HG02759 (cell line): ENCODE results near the gene ACIN1.
"Not testable (repeated sequence)": the region's sequence is repeated elsewhere in the genome, so short reads cannot be mapped to it uniquely, and the experiment has no call there.

Experiments
- ATAC-seq: cut with Tn5 transposase; IDR thresholded peaks from one replicate; pipeline ENCODE4 v1.9.1; 2021; ENCODE audit warnings: mild to moderate bottlenecking, moderate library complexity; ENCODE audit not compliant: unreplicated experiment

ACIN1 gene

DNA sequence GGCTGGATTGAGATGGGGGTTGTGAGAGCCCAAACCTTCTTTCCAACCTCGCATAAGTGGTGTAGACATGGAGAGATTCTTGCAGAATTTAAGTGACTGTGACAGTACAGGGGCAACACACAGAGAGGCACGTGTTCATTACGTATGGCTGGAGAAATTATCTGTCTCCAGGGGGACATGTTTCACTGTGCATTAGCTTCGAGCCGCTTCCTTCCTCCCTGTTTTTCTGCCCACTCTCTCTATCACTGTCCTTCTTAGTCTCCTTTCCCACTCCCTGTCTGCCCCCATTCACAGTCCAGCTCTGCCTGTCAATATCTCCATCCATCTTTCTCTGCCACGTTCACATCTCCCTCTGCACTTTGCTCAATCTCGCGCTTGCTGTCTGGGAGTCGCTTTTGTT lies 73.5 kb downstream of the ACIN1 start:
- ATAC-seq = no peak

DNA sequence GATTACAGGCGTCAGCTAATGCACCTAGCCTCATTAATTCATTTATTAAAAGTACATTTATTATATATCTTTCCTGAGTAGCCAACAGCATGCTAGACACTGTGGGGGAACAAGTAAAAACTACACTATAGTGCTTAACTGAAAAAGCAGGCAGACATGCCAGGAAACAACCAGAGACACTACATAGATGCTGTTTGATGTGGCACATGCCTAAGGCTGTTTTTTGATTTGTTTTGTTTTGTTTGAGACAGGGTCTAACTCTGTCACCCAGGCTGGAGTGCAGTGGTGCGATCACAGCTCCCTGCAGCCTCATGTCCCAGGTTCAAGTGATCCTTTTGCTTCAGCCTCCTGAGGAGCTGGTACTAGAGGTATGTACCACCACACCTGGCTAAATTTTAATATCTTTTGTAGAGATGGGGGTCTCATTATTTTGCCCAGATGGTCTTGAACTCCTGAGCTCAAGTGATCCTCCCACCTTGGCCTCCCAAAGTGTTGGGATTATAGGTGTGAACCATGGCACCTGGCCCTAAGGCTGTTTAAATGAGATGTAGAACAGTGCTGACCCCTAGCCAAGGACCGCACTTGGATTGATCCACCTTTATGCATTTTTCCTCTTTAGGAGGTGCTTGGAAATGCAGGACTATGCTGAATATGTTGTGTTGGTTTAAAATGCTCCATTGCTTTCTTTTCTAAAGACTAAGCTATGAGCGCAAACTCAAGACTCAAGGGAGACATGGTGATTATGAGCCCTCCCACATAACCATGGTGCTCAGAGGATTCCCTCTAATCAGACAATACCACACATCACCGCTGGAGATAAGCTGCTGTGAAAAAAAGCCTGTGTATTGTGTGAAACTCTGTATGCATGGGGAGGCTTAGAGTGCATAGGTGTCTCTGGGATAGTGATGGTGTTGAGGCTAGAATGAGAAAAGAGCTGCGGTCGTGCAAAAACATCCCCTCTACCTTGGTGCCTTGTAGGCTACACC lies 74.5 kb downstream of the ACIN1 start:
- ATAC-seq = no peak

DNA sequence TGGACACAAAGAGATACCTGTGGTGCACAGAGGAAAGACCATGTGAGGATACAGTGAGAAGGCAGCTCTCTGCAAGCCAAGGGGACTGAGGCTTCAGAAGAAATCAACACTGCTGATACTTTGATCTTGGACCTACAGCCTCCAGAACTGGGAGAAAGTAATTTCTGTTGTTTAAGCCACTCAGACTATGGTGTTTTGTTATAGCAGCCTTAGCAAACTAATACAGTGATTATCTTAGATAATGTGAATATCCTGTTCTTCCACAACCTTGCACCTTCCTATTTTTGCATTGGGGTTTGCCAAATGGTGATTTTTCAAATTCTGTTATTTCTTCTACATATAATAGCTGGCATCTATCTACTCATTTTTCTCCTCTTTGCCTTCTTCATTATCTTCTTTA lies 76.8 kb downstream of the ACIN1 start:
- ATAC-seq = no peak

DNA sequence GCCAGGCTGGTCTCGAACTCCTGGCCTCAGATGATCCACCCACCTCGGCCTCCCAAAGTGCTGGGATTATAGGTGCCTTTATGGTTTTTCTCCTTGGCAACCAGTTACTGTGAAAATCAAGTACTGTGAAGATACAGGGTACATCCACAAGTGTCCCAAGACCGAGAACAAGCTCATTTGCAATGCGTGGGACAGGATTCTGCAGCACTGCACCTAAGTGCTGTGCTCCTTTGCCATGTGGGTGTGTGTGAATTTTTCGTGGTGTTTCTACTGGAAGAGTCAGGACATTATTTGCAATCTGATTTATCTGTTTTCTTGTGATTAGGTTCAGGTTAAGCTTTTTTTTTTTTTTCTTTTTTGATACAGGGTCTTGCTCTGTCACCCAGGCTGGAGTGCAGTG lies 77.8 kb downstream of the ACIN1 start:
- ATAC-seq = no peak

DNA sequence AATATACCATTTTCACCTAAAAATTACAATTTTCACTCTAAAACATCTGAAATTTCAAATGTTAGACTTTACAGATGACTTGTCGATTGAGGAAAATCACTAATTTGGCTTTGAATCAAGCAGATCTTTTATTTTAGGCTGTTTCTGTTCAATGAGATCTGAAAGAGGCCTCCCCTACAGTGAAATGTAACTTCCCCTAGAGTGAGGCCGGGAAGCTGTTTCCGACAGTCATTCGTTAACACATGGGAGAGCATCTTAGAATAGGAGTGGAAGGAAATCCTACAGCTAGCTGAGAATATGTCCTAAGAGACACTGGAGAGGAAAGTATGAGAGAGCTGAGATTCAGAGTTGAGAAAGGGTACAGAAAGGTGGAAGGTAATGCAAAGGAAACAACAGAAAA lies 79.3 kb downstream of the ACIN1 start:
- no peak for ATAC-seq

DNA sequence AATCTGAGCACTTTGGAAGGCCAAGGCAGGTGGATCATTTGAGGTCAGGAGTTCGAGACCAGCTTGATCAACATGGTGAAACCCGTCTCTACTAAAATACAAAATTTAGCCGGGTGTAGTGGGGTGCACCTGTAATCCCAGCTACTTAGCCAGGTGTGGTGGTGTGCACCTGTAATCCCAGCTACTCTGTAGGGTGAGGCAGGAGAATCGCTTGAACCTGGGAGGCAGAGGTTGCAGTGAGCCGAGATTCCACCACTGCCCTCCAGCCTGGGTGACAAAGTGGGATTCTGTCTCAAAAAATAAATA lies 81.2 kb downstream of the ACIN1 start:
- not testable (repeated sequence) for ATAC-seq

DNA sequence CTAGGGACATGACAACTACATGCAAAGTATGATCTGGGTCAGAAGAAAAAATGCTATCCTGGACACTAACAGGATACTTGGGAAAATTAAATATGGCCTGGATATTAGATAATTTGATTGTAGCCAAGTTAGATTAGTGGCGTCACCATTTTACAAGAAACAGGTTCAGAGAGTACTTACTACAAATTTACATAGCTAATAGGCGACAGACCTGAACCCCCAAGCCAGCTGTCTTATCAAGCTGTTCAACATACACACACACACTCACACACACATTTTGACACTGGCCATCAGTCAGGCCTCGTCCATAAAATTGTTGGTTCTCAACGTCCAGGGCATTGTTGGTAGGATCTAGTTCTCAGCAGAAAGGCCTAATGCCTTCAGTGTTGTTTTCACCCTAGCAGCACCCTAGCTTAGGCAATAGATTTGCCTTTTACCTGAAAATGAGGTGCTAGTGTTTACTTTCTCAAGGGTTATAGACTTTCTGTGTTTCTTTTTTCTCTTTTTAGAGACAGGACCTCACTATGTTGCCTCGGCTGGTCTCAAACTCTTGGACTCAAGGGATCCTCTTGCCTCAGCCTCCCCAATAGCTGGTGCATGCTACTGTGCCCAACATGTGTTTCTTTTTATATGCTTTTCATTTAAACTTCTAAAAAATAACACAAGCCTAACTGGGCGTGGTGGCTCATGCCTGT lies 81.7 kb downstream of the ACIN1 start:
- ATAC-seq = no peak

DNA sequence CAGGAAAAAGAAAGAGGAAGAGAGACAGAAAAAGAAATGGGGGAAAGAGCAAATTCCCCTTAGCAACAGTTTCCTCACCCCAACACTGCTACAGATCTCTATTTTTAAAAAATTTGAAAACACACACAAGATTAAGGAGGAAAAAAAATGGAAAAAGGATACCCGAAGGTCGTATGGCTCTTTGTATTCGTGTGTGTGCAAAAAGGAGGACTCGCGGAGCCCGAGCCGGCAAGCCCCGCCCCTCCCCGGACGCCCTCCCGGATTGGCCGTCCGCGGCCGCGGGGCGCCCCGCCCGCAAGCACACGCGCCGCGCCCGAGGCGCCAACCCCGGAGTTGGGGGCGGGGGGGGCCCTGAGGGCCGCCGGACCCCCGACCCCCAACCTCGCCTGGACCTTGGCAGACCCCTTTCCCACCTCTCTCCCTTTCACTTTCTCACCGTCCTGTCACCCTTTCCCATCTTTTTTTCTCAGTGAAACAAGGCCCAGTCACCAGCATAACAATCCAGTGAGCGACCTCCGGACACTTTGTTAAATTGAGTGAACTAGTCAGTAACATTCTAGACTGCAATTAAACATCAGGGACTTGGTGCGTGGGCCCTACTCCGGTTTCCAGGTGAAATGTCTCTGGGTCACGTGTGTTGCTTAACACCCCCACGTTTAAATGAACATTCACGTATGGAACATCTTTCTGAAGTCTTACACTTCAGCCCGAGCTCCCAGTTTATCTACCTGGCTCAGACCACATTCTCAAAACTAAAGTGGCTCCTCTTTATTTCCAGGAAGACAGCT lies 84.8 kb downstream of the ACIN1 start, which contains the start of gene C14orf93:
Gene C14orf93, minus strand, starts transcription at position 205 of the 788 bp plus-strand sequence. CDS start 11,120 bp downstream, outside the sequence.
- ATAC-seq = peak; percentile 41

DNA sequence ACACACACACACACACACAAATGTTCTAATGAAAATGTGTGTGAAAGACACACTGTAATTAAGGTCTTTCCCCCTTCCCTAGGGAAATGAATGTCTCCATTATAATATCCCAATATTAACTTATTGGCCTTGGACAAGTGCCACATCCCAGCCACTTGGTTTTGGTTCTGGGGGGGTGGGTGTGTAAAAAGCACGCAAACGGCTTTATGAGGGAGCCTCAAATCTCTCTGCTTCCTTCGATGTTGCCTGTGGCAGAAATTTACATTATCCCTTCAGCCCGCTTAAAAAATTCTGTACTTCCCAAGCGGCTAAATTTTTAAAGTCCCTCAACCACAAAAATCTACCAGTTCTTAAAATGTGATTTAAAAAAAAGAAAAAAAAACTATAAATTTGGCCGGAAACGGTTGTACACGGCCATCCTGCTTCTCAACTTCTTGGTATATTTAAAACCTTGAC lies 85.4 kb downstream of the ACIN1 start:
- ATAC-seq = no peak

DNA sequence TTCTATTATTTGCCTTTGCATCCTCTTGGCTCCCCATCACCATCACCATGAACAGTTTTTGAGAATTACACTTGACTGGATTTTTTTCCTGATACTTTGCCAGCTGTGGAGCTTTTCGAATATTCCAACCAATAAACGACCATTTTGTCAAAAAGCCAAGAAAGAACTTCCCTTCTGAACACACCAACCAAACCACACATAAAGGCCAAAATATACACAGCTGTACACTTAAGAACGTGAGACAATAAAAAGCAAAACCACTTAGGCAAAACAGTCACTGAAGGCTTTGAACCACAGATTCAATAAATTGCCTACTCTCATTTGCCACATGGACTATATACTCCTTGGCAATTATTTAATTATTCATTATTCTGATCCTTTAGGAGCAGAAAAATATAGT lies 86.1 kb downstream of the ACIN1 start:
- ATAC-seq = no peak
